AG04449 (cell line): Measurements from ENCODE around the gene STK17B.

ENCODE experiments used
- CTCF ChIA-PET: fragments of 350-600 bp; formaldehyde crosslinking; extraction: SDS; loops from one replicate; lab custom pipeline; 2021; ENCODE audit warnings: antibody characterized with exemption; lab: Yijun Ruan, JAX
- POLR2A ChIA-PET: fragments of 400-600, 350-600 bp; formaldehyde crosslinking; extraction: SDS; loops from one replicate; lab custom pipeline; 2020; ENCODE audit warnings: antibody characterized with exemption, inconsistent platforms; lab: Yijun Ruan, JAX
- DNase-seq: peaks from one replicate; pipeline ENCODE4 v3.0.0-alpha.2; 2010; ENCODE audit warnings: low read depth, low spot score
- H3K4me3 ChIP-seq: 2 replicates; pipeline ENCODE4 v1.5.1; 2011; ENCODE audit warnings: low read depth, mild to moderate bottlenecking, control low read depth, low read length
- CTCF ChIP-seq: IDR thresholded peaks from one replicate; pipeline ENCODE4 v1.5.1; 2011; ENCODE audit warnings: mild to moderate bottlenecking, moderate library complexity, low read length, control low read depth, inconsistent platforms; ENCODE audit not compliant: insufficient read depth; ENCODE audit errors: missing control alignments

STK17B gene

GRCh38 chr2:196214156-196214555 is 42.8 kb upstream of the STK17B start:
- H3K4me3 ChIP-seq = no peak overlapping the region
- TF ChIP-seq CTCF = no peak
- CTCF ChIA-PET = interaction anchor here (1.0 kb wide), 2 partner anchors 9 to 12 kb away, joined by 3 read pairs; no protein-coding TSS in a partner anchor
- POLR2A ChIA-PET = interaction anchor here (0.6 kb wide), 1 partner anchor 68 kb away, joined by 5 read pairs; no protein-coding TSS in a partner anchor
- DNase-seq = no peak

GRCh38 chr2:196213252-196213980 is 42.0 kb upstream of the STK17B start:
- ChIA-PET POLR2A (interaction anchor here (0.6 kb wide), 1 partner anchor 68 kb away, joined by 5 read pairs; no protein-coding TSS in a partner anchor), CTCF (interaction anchor here (1.0 kb wide), 1 partner anchor 8 kb away, joined by 3 read pairs; no protein-coding TSS in a partner anchor)
- no peak for DNase-seq
- no peak overlapping the region for H3K4me3 ChIP-seq
- TF ChIP-seq CTCF = no peak

GRCh38 chr2:196208915-196209314 is 37.5 kb upstream of the STK17B start:
- no peak overlapping the region for H3K4me3 ChIP-seq
- ChIA-PET POLR2A (no interaction called here), CTCF (no interaction called here)
- no peak for DNase-seq
- no peak for TF ChIP-seq CTCF

GRCh38 chr2:196206804-196207203 is 35.4 kb upstream of the STK17B start:
- no peak for DNase-seq

GRCh38 chr2:196205881-196206435 is 34.6 kb upstream of the STK17B start:
- H3K4me3 ChIP-seq = no peak overlapping the region
- ChIA-PET CTCF (interaction anchor here (1.2 to 1.7 kb wide), 2 partner anchors 8 to 70 kb away, joined by 3 to 6 read pairs; no protein-coding TSS in a partner anchor), POLR2A (interaction anchor here (0.8 kb wide), 1 partner anchor 35 kb away, joined by 3 read pairs; the partner anchor contains the start of gene STK17B)
- DNase-seq = peak; percentile 17
- TF ChIP-seq CTCF = no peak

More at GRCh38 chr2:196206804-196207203, 35.4 kb upstream of the STK17B start:
- no peak overlapping the region for H3K4me3 ChIP-seq
- no peak for TF ChIP-seq CTCF
- ChIA-PET CTCF (no interaction called here), POLR2A (no interaction called here)
